Upper lobe of right lung (tissue), 1 donor: ENCODE results near the gene FAM149A. TPM values are rescaled to one million over a fixed set of nuclear protein-coding genes. Genes with fewer than 3 reads are reported as not detected.

Experiments used
- ATAC-seq: fragments of 200-7000 bp; cut with Tn5 transposase; one replicate; pipeline ENCODE4 v1.9.1; 2020; ENCODE audit warnings: mild to moderate bottlenecking, moderate library complexity
- DNase-seq: peaks from one replicate; pipeline ENCODE4 v3.0.0-alpha.2; 2020
- H3K27ac ChIP-seq: fragments of 200-600 bp; one replicate; pipeline ENCODE4 v1.8.0; 2022
- H3K27me3 ChIP-seq: fragments of 200-600 bp; one replicate; pipeline ENCODE4 v1.8.0; 2022; ENCODE audit warnings: mild to moderate bottlenecking
- H3K36me3 ChIP-seq: fragments of 200-600 bp; one replicate; pipeline ENCODE4 v1.8.0; 2022
- H3K4me1 ChIP-seq: fragments of 200-600 bp; one replicate; pipeline ENCODE4 v1.8.0; 2022
- H3K4me3 ChIP-seq: fragments of 200-600 bp; one replicate; pipeline ENCODE4 v1.8.0; 2022; ENCODE audit warnings: mild to moderate bottlenecking
- H3K9me3 ChIP-seq: fragments of 200-600 bp; one replicate; pipeline ENCODE4 v1.8.0; 2022
- CTCF ChIP-seq: fragments of 200-600 bp; IDR thresholded peaks from one replicate; pipeline ENCODE4 v1.8.0; 2022; ENCODE audit warnings: antibody characterized with exemption
- intact Hi-C: fragments of 100-400 bp; cut with DNase I; formaldehyde crosslinking; loops from one replicate; pipeline ENCODE4 v1.11.0; 2022
- total RNA-seq: library from RNA; stranded (reverse); fragmentation: NEBNext Ultra II Directional; extraction: Animal tissue kit (Norgen Biotek cat#: 25700); gene quantifications from one replicate; pipeline ENCODE4 v1.2.1, GENCODE V29; 2021
- donor health status: DM: no; HTN: yes; CAD: no; lungs with severe emphysema.

FAM149A gene
- total RNA-seq, 1 donor from 2014 or later, result 16.4 TPM

GRCh38 chr4:186203406-186203805 lies 98.9 kb downstream of the FAM149A start:
- Histone ChIP-seq H3K9me3 (no peaks in the 10 kb centered on the region), H3K4me1 (no peaks in the 10 kb centered on the region), H3K36me3 (peaks cover 9% of the 10 kb centered on the region), H3K4me3 (no peak overlapping the region), H3K27ac (no peak overlapping the region), H3K27me3 (no peaks in the 10 kb centered on the region)
- ATAC-seq, result peak; percentile 39
- no peak for TF ChIP-seq CTCF
- intact Hi-C loops, result no loop called here
- DNase-seq, result no peak

DNA sequence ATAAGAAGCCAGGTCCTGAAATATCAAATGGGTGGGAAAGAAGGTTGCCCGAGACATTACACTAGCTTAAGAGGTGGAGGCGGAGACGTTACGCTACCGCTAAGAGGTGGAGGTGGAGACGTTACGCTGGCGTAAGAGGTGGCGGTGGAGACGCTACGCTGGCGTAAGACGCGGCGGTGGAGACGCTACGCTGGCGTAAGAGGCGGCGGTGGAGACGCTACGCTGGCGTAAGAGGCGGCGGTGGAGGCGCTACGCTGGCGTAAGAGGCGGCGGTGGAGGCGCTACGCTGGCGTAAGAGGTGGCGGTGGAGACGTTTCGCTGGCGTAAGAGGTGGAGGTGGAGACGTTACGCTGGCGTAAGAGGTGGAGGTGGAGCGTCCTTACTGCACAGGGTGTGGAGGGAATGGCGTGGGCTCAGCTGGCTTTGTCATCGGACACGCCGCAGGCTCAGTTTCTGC lies 99.6 kb downstream of the FAM149A start:
- H3K9me3 ChIP-seq, result no peaks in the 10 kb centered on the region
- peaks cover 3% of the 10 kb centered on the region for H3K36me3 ChIP-seq
- TF ChIP-seq CTCF, result no peak
- no peaks in the 10 kb centered on the region for H3K27me3 ChIP-seq
- no peak for DNase-seq
- no peak overlapping the region for H3K27ac ChIP-seq
- no peaks in the 10 kb centered on the region for H3K4me1 ChIP-seq
- intact Hi-C loops, result no loop called here
- ATAC-seq, result peak; percentile 52
- no peak overlapping the region for H3K4me3 ChIP-seq

DNA sequence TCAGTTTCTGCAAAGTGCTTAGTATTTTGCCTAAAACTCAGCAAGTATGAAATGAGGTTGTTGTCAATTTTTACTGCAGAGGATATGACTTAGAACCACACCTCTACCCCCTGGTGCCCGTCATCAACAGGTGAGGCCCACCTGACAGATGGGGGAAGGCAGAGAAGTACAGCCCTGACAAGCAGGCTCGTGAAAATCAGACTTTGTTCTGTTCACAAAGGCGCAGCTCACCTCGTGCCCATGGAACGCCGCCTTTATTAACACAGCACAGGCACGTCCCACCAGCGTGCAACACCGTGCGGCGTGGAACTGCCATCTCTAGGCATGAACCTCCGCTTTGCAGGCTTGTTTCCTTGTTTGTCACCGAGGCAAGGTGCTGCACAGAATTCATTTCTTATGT lies 100.2 kb downstream of the FAM149A start:
- peaks cover under 1% of the 10 kb centered on the region for H3K36me3 ChIP-seq
- TF ChIP-seq CTCF, result no peak
- H3K27ac ChIP-seq, result no peak overlapping the region
- H3K4me3 ChIP-seq, result no peak overlapping the region
- H3K4me1 ChIP-seq, result no peaks in the 10 kb centered on the region
- ATAC-seq (no peak), DNase-seq (no peak)
- intact Hi-C loops, result no loop called here
- H3K27me3 ChIP-seq, result no peaks in the 10 kb centered on the region
- H3K9me3 ChIP-seq, result no peaks in the 10 kb centered on the region

DNA sequence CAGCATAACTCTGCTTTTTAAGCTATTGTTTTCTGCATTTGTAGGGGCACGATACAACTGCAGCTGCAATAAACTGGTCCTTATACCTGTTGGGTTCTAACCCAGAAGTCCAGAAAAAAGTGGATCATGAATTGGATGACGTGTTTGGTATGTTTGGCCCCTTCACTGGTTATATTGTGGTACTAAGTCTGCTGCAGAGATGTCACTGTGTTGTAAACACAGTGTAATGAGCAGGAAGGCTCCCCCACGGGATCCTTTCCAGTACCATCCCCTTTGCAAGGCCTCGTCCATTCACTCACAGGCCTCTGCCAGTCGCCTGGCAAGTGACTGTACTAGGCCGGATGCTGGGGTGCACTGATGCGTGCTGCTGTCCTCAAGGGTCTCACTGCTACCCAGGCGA lies 100.7 kb downstream of the FAM149A start:
- H3K36me3 ChIP-seq, result peaks cover 5% of the 10 kb centered on the region
- no peak for TF ChIP-seq CTCF
- no peaks in the 10 kb centered on the region for H3K9me3 ChIP-seq
- intact Hi-C loops, result no loop called here
- no peaks in the 10 kb centered on the region for H3K27me3 ChIP-seq
- no peak for ATAC-seq
- no peak overlapping the region for H3K27ac ChIP-seq
- H3K4me1 ChIP-seq, result no peaks in the 10 kb centered on the region
- H3K4me3 ChIP-seq, result no peak overlapping the region
- no peak for DNase-seq

GRCh38 chr4:186216465-186217024 lies 112.0 kb downstream of the FAM149A start:
- no peak for TF ChIP-seq CTCF
- H3K27ac ChIP-seq, result no peak overlapping the region
- ATAC-seq (no peak), DNase-seq (no peak)
- intact Hi-C loops, result no loop called here
- H3K36me3 ChIP-seq, result no peaks in the 10 kb centered on the region
- H3K4me3 ChIP-seq, result no peak overlapping the region
- H3K4me1 ChIP-seq, result no peaks in the 10 kb centered on the region
- H3K27me3 ChIP-seq, result no peaks in the 10 kb centered on the region
- H3K9me3 ChIP-seq, result no peaks in the 10 kb centered on the region
